ELF-1 (cell line): ENCODE measurements around the gene HIP1R.
"Not testable (repeated sequence)": the region's sequence is repeated elsewhere in the genome, so short reads cannot be mapped to it uniquely, and the experiment has no call there.

Experiments
- DNase-seq: peaks from one replicate; pipeline ENCODE4 v3.0.0-alpha.2; 2016; ENCODE audit warnings: low read depth, low spot score

Gene HIP1R

DNA sequence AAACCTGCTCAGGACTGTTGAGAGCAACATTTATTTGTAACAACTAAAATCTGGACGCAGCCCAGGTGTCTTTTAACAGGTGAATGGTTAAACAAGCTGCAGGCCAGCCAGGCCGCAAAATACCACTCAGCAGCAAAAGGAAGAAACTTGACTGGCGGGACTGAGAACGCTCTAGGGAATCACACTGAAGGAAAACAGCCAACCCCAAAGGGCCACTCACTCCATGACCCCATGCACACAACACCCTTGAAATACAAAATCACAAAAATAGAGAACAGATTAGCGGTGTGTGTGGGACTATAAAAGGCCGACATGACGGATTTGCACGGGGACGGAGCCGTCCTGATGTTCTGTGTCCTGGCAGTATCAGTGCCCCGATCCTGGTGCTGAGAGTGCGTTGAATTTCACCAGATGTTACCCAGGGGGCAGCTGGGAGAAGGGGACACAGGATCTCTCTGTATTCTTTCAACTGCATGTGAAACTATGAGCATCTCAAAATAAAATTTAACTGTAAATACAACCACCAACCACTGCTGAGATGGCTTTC lies 37.6 kb downstream of the HIP1R start:
- DNase-seq = no peak

DNA sequence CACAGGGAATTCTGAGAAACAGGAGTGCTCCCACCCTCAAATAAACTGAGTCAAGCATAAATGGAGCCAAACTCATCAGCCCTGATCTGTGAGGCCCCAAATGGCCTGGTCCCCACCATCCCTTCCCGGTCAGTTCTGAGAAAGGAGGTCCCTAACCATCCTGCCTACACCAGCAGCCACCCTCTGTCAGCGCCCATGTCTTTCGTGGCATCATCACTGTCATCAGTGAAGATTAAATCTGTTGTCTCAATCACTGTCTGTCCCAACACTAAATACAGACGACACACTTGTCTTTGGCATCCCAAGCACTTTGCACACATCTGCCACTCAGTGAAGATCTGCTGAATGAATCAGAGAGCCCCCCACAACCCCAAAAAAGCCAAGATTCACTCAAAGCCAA lies 38.3 kb downstream of the HIP1R start:
- no peak for DNase-seq

DNA sequence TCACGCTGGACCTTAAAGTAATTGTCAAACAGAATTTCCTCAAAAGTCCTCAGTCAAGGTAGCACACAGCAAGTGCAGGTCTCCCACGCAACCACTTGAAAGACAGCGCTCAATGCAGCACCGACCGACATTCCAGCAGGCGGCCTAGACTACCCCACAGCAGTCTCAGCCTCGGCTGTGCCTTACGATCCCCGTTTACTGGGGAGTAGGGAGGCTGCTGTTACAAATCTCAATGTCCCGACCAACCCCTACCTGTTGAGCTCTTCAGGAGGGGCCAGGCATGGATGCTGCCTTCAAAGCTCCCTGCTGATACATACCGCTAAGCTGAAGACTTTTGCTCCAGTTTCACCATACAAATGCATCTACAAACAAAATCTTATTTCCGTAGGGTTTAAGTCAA lies 38.8 kb downstream of the HIP1R start:
- DNase-seq = peak; percentile 67

DNA sequence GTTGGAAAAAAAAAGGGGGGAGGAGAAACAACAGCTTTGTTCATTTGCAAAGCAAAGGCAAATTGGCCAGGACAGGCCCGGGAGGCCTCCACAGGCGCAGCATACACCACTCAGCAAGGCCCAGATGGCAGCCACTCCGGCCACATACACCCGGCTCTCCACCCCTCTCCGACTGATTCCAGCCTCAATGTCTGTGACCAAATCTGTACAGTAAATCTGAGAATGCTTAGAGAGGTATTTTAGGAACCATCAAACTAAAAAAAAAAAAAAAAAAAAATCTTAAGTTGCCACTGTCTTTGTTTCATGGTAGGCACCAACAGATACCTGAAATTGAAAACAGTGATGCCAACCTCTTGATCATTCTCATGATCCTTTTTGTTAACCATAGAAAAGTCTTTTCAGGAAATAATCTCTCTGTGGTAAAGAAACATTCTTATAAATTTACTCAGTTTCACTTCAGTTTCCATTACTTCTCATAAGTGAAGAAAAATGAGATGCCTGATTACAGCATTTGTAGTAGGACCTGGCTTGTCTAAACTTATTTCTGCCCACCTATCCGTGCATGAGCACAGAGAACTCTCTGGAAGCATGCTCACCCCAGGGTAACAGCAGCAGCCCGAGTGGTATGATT lies 40.4 kb downstream of the HIP1R start:
- no peak for DNase-seq

DNA sequence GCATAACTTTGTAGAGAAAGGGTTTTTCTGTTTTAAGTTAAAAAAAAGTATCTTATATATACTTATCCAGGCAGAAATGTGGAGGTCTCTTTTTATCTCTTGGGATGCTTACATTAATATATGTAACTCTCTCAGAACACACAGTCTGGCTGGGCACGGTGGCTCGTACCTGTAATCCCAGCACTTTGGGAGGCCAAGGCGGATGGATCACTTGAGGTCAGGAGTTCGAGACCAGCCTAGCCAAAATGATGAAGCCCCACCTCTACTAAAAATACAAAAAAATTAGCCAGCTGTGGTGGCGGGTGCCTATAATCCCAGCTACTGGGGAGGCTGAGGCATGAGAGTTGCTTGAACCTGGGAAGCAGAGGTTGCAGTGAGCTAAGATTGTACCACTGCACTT lies 41.0 kb downstream of the HIP1R start:
- not testable (repeated sequence) for DNase-seq

DNA sequence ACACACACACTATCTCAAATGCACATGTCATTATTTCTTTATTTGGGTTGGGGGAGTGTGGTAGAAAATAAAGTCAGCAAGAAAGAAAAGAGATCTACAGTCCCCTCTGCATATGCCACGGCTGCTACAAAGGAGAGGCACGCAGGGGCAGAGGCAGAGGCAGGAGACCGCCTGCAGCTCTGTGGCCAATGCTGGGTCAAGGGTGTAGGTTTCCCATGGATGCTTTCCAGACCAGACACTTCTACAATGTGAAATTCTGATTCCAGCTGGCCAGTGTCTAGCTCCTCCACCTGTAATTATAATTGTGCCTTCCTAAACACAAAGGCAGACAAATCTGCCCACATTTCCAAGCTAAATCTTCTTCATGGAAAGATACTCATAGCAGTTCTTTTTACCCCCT lies 41.5 kb downstream of the HIP1R start:
- DNase-seq = no peak

DNA sequence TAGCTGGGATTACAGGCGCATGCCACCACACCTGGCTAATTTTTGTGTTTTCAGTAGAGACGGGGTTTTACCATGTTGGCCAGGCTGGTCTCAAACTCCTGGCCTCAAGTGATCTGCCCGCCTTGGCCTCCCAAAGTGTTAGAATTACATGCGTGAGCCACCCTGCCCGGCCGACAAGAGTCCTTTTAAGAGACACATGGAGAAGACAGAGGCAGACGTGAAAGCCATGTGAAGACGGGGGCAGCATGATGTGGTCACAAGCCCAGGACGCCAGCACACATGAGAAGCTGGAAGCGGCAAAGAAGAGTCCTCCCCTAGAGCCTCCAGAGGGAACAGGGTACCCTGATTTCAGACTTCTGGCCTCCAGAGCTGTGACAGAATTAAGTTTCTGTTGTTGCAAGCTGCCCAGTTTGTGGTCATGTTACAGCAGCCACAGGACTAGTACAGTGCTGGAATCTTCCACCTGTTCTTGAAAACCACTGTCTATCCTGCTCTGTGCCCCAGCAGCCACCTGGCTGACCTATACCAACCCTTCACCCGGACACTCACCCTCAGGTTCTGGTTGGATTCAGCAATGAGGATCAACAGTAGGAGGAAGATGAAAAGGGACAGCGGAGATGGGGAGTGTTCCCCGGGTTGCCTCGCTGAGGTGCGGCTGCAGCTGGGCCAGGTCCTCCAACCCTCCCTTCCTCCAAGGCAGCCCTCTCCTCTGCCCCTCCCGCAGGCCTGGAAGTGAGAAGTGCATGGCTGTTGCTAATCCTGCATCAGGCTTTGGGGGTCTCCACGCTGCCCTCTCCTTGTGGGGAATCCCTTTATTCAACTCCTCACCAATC lies 43.7 kb downstream of the HIP1R start:
- no peak for DNase-seq

DNA sequence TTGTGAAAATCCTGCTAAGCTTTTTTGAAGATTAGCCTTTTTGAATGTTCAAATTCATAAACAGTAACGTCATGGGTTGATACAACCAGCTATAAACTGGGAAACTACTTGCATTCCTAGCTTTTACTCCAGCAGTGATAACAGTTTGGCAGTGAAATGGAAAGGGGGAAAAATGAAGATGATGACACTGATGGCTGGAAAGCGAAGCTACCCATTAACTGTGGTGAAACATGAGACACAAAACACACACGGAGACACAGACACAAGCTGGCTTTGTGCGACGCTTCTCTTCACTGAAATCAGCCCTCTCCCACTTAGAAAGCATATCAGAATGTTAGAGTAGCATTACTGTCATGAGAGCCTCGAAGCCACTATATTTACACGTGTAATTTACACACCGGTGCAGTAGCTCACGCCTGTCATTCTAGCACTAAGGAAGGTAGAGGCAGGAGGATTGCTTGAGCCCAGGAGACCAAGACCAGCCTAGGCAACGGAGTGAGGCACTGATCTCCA lies 45.0 kb downstream of the HIP1R start:
- DNase-seq = no peak

DNA sequence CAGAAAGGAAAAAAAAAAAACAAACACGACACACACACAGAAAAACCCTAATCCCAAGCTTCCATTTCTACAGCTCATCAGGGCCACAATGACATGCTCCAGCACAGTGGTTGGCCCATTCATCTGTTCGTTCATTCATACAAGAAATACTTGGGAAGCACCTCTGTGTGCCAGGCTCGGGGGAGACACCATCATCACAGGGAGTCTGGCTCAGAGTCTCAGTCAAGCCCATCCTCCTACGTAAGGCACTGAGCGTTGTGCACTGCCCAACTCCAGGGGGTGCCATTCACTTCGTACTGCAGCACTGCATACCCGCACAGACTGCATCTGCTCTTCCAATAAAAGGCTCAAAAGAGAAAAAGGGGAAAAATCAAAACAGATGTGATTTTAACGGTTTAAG lies 45.4 kb downstream of the HIP1R start:
- DNase-seq = no peak

DNA sequence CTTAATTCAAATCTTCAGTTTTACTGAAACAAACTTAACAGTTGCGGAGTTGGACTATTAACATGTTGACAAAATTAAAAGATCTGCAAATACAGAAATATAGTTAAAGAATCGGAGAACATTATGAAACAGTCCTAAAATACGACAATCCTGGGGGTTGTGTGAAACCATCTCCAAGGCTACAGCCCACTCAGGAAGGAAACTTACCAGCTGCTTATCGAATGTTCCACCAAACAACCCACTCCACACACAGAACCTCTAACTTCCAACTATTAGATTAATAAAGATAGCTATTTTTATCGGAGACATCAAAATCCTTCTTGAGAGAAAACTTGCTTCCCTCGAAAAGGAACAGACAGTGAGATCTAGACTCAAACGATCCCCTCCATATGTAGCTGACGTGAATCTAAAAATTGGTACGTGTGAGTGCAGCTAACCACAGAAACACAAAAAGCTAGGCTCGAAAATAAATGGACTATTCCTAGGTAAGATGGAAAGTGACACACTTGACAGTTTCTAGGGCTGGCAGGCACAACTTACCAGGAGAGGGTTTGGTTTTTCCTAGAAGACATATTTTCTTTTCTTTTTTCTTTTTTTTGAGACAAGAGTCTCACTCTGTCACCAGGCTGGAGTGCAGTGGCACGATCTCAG lies 47.8 kb downstream of the HIP1R start:
- no peak for DNase-seq

DNA sequence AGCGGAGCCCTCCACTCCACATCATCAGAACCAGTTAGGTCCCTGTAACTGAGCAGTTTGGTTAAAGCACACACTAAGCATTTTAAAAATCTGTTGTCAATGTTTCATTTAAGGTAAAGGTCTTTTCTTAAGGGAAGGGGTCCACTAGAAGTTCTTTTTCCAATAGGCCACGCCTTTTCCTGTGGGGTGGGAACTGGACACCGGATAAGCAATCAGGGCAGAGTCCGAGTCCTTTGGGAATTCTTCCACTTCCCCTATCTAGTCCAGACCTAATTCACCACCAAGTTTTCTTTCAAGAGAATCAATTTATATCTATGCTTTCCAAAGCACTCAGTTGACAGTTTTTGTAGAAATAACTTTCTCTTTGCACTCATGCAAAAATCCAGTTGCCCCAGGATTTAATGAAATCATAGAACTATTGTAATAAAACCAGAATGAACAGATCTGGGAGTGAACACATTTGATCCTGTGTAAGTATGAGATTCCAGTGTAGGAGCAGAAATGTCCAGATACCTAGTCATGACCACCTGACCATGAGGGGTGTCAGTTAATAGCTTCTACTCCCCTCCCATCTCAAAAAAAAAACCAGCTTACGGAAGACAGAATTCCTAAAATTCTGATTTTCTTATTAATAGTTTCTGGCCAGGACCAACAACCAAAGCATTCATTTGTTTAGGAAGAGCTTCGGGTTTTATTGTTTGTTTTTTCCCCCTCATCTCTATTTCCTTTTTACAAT lies 49.0 kb downstream of the HIP1R start:
- no peak for DNase-seq

DNA sequence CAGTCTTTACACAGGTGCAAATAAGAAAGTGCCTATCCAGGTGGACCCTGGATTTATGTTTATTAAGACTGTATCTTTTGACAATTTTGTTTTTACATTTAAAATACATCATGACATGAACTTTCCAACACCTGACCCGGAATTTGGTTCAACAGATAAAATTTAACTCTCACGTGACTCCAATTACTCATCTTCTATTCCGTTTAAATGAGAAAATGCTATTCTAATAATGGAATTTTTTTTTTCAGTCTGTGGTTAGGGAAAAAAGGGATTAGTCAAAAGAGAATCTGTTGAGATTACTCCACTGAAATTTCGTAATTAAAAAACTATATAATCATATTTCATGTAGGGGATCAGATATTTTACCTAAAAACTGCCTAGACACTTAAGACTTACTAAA lies 49.6 kb downstream of the HIP1R start:
- no peak for DNase-seq

DNA sequence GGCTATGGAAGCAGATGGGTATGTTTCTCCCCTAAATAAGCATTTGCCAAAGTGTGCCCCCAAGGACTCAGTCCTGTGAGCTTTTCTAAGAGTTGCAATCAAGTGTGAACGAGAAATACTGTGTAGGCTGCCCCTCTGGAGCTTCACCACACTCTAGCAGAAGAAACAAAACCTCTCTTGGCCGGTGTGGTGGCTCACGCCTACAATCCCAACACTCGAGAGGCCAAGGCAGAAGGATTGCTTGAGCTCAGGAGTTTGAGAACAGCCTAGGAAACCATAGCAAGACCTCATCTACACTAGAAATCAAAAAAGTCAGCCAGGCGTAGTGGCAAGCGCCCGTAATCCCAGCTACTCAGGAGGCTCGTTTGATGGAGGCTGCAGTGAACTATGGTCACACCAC lies 50.9 kb downstream of the HIP1R start:
- DNase-seq = no peak

DNA sequence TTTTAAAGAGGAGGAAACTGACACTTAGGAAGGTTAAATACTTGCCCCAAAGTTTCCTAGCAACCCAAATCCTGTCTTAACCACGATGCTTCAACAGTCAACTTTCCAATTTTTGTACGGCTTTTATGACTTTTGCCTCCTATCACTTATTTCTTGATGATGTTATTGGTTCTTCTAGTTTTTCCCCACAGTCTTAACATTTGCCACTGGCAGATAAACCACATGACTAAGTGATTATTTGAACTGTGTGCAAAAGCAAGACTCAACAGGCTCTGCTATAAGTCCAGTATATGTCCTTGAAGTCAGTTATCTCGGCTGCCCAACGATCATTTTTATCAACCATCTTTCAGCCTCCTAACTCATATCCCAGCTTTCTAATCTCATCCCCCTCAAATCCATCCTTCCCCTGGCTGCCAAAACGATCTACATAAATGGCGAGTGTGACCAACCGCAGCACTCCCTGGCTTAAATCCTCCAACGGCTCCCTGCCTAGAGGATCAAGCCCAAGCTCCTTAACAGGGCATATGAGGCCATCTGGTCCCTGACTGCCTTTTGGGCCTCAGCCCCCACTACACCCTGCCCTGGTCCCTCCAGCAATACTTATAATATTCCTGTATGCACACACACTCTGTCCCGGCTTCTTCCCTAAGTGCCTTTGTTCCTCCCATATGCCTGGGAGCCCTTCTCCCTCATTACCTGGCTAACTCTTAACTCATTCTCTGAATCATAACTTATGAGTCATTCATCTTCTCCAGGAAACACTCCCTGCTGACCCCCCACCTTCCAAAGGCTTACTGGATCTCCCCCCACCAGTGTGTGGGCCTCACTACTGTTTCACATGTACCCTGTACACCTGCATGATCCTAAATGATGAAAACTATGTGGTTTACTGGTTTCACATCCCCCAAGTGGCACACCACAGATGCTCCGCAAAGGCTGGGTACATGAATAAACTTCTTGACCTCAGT lies 51.9 kb downstream of the HIP1R start:
- no peak for DNase-seq

DNA sequence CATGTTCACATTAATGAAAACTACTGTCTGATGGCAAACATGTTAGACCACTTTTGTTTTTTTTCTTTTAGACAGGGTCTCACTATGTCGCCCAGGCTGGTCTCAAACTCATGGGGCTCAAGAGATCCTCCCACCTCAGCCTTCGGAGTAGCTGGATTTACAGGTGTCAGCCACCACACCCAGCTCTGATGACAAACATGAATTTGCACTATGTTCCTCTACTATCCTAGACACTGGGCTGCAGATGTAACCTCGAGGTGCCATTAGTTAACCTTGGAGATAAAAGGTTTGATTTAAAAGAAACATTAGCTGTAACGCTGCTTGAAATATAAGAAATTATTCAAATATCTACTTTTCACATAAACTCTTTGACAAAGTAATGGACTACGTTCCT lies 52.6 kb downstream of the HIP1R start:
- no peak for DNase-seq

DNA sequence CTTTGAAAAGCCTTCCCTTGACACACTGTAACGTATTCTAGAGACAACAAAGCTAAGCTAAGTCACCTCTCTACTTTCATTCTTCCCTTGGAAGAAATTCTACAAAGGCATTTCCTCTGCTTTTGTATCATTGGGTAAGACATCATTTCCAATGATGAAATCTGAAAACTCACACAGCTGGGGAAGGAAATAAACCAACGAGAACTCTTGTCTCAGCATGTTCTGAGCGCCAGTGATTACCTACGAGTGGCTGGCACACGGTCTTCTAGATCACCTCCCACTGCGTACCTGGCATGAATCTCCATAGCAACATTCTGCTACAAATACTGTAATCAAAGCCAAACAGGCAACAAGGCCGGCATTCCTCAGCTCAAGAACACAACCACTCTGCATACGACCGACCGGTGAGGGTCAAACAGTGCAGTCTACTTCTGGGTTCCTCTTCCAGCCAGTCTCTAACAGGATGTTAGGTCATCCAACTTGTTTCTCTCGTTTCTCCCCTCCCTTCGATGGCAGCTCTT lies 53.0 kb downstream of the HIP1R start:
- peak; percentile 93 for DNase-seq

DNA sequence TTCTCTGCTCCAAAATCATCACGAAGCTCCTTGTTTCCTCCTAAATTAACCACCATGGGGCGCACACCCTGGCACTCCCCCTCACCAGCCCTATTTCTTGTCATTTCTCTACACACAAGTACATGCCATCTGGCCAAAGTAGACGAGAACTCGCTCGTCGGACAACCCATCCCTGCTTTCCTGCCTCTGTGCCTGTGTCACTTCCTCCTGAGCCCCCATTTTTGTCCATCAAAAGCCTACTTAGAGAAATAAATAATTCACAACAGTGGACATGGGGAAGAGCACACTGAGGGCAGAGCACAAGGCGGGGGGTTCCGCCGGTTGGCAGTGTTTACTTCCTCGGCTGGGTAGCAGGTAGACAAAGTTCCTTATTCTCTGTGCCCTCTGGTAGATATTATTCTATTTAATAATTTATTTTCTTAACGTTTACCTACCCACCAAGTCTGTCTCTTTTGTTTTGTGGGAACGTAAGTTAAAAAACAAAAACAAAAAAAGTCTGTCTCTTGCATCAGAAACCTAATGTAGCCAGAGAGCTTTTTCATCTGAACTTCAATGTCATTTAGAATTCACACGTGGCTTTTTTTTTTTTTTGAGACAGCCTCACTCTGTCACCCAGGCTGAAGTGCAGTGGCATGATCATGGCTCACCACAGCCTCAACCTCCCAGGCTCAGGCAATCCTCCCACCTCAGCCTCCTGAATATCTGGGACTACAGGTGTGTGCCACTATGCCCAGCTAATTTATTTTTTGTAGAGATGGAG lies 54.7 kb downstream of the HIP1R start:
- DNase-seq = no peak

DNA sequence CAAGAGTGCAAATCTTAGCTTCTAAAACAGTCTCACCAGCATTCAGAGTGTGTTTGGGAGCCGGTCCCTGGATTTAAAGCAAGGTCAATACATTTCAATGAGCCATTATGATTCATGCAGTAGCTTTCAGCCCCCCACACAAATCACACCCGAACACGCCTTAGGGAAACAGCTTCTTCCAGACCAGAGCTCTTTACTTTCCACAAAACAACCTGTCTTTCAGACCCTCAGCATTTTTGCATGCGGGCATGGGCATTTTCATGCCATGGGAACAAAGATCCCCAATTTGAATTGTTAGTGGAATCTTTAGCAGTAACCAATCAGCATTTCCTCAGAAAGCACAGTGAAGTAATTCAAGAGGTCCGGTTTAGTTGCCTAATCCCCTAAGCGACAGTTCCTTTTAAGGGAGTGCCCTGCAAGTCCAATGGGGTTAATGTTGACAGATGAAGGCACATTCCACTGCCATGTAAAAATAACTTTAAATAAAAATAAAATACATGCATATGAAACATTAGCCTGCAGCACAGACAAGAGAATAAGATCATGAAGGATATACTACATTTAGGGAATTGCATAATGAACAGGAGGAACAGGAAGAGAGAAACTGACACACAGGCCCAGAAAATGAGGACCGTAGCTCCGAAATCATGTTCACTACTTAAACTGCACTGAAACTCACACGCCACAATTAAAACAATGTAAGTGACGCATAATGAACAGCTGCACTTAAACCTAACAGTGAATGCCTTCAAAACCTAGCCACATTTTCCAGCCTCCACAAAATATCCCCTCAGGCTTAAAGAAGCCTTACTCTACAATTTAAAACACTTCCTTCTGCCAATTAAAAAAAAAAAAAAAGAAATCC lies 56.6 kb downstream of the HIP1R start:
- DNase-seq = peak; percentile 69

DNA sequence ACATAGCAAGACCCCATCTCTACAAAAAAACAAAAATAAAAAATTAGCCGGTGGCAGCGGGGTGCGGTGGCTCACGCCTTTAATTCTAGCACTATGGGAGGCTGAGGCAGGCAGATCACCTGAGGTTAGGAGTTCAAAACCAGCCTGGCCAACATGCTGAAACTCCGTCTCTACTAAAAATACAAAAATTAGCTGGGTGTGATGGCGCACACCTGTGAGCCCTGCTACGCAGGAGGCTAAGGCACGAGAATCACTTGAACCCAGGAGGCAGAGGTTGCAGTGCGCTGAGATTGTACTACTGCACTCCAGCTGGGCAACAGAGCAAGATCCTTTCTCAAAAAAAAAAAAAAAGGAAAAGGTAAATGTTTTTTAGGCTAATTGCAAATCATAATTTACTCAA lies 57.5 kb downstream of the HIP1R start:
- DNase-seq = not testable (repeated sequence)
